Caco-2 (cell line): Measurements from ENCODE around the gene SNRNP27. TPM values are rescaled to one million over a fixed set of nuclear protein-coding genes. Genes with fewer than 3 reads are reported as not detected.

ENCODE experiments used
- BruUV-seq: library from RNA; stranded (reverse); fragments of 400-500 nt; replicated peaks from 2 replicates; lab custom pipeline; 2021; lab: Mats Ljungman, UMichigan
- CTCF ChIA-PET: fragments of 300-600 bp; sonication (Branson Sonifier 250); formaldehyde crosslinking; loops from one replicate; lab custom pipeline; 2022; ENCODE audit warnings: antibody characterized with exemption; lab: Charles Lee
- POLR2A ChIA-PET: fragments of 300-600 bp; sonication (Branson Sonifier 250); formaldehyde crosslinking; loops from one replicate; lab custom pipeline; 2022; ENCODE audit warnings: antibody characterized with exemption; lab: Charles Lee
- DNase-seq, 2 experiments: peaks; one replicate each; pipeline versions ENCODE4 v3.0.0 to v3.0.0-alpha.2; 2020 to 2022
- H3K27me3 ChIP-seq: replicated peaks from 2 replicates; pipeline ENCODE4 v1.6.0; 2011; ENCODE audit warnings: low read length; ENCODE audit not compliant: control insufficient read depth, insufficient read depth
- H3K36me3 ChIP-seq: 2 replicates; pipeline ENCODE4 v1.5.1; 2011; ENCODE audit warnings: low read length; ENCODE audit not compliant: control insufficient read depth, insufficient read depth
- H3K4me1 ChIP-seq: fragments of 250-450 bp; sonication (Bioruptor Pico); 2 replicates; pipeline ENCODE4 v1.5.1; 2020; ENCODE audit warnings: mild to moderate bottlenecking
- H3K4me3 ChIP-seq: 2 replicates; pipeline ENCODE4 v1.5.1; 2011; ENCODE audit warnings: low read depth, mild to moderate bottlenecking, control low read depth, low read length
- H3K9me3 ChIP-seq: fragments of 250-450 bp; sonication (Bioruptor Pico); 2 replicates; pipeline ENCODE4 v1.5.1; 2020; ENCODE audit warnings: mild to moderate bottlenecking, moderate library complexity
- H3K27ac Mint-ChIP-seq: one replicate; pipeline ENCODE4 v1.8.0; 2022; ENCODE audit warnings: mixed read lengths; ENCODE audit not compliant: unreplicated experiment
- H3K27me3 Mint-ChIP-seq: one replicate; pipeline ENCODE4 v1.8.0; 2022; ENCODE audit warnings: mixed read lengths; ENCODE audit not compliant: insufficient read depth, unreplicated experiment
- H3K36me3 Mint-ChIP-seq: one replicate; pipeline ENCODE4 v1.8.0; 2022; ENCODE audit warnings: mild to moderate bottlenecking, mixed read lengths; ENCODE audit not compliant: insufficient read depth, unreplicated experiment
- H3K4me1 Mint-ChIP-seq: one replicate; pipeline ENCODE4 v1.8.0; 2022; ENCODE audit warnings: low read depth, mixed read lengths; ENCODE audit not compliant: unreplicated experiment
- H3K4me3 Mint-ChIP-seq: one replicate; pipeline ENCODE4 v1.8.0; 2022; ENCODE audit warnings: mild to moderate bottlenecking, moderate library complexity, mixed read lengths; ENCODE audit not compliant: unreplicated experiment
- H3K9me3 Mint-ChIP-seq: one replicate; pipeline ENCODE4 v1.8.0; 2022; ENCODE audit warnings: mixed read lengths; ENCODE audit not compliant: unreplicated experiment
- CTCF ChIP-seq, 2 experiments: fragments of 200-600 bp in 1 of 2; IDR thresholded peaks; 1 replicate in 1 of 2; 2 replicates in 1 of 2; pipeline versions ENCODE4 v1.5.1 to v1.8.0; 2011 to 2022; ENCODE audit warnings: antibody characterized with exemption in 1 of 2, control low read depth in 1 of 2, inconsistent platforms in 1 of 2, low read depth in 1 of 2, low read length in 1 of 2, mild to moderate bottlenecking in 1 of 2, moderate library complexity in 1 of 2; ENCODE audit not compliant: insufficient read depth in 1 of 2, severe bottlenecking in 1 of 2, unreplicated experiment in 1 of 2
- intact Hi-C: fragments of 100-400 bp; cut with micrococcal nuclease; formaldehyde crosslinking; loops from one replicate; pipeline ENCODE4 v1.10.0; 2022; ENCODE audit not compliant: unreplicated experiment
- total RNA-seq: library from RNA; stranded (reverse); gene quantifications from 2 replicates; pipeline ENCODE4 v1.2.3, GENCODE V29; 2022

SNRNP27 gene
- total RNA-seq, 1 experiment from 2014 or later: 49.7 TPM

GRCh38 chr2:69902213-69902922 is 8.6 kb downstream of the SNRNP27 start:
- no peak overlapping the region for H3K4me3 ChIP-seq
- no peaks in the 10 kb centered on the region for H3K9me3 ChIP-seq
- ChIA-PET CTCF (interaction anchor here (1.0 kb wide), 1 partner anchor 177 kb away, joined by 3 read pairs; no protein-coding TSS in a partner anchor), POLR2A (no interaction called here)
- no peaks in the 10 kb centered on the region for H3K36me3 ChIP-seq
- no peak for TF ChIP-seq CTCF (IDR thresholded peaks at IDR 0.05; ENCODE audit: insufficient read depth in 1 of 2, low read depth in 1 of 2, low read length in 1 of 2, severe bottlenecking in 1 of 2, unreplicated experiment in 1 of 2)
- peaks cover 71% of the 10 kb centered on the region for H3K36me3 Mint-ChIP-seq
- no peak for DNase-seq
- H3K4me1 ChIP-seq: no peaks in the 10 kb centered on the region; the same call in 1 of the 2 replicates
- no peaks in the 10 kb centered on the region for H3K9me3 Mint-ChIP-seq
- H3K4me1 Mint-ChIP-seq: peaks cover 13% of the 10 kb centered on the region
- H3K27ac Mint-ChIP-seq: no peak overlapping the region
- H3K27me3 Mint-ChIP-seq: no peaks in the 10 kb centered on the region
- BruUV-seq: no TSS peak
- no peaks in the 10 kb centered on the region for H3K27me3 ChIP-seq
- no peak overlapping the region for H3K4me3 Mint-ChIP-seq
- intact Hi-C loops: no loop called here

DNA sequence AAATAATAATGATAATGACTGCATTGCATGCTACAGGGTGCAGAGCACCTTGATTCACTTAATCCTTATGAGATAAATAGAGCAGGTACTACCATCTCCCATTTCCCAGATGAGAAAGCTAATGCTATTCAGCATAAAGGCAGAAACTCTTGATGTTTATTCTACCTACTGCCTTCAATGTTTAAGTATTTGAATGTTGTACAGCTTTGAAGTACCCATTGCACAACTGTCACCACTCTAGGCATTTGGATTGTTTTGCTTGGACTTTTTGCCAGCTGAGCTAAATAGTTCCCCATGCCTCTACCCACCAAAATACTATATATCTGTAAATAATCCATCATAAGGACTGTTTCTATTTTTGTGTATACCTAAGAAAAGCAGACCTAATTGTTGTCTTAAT is 13.5 kb downstream of the SNRNP27 start:
- CTCF ChIA-PET: no interaction called here
- POLR2A ChIA-PET: interaction anchor here (0.7 kb wide), 1 partner anchor 387 kb away, joined by 10 read pairs; the partner anchor contains the start of gene SNRPG
- Mint-ChIP-seq H3K27ac (no peak overlapping the region), H3K27me3 (no peaks in the 10 kb centered on the region), H3K4me1 (peaks cover 10% of the 10 kb centered on the region), H3K36me3 (peaks cover 49% of the 10 kb centered on the region), H3K9me3 (no peaks in the 10 kb centered on the region), H3K4me3 (no peak overlapping the region)
- Histone ChIP-seq H3K4me3 (no peak overlapping the region), H3K36me3 (peaks cover 2% of the 10 kb centered on the region; the same call in 1 of the 2 replicates), H3K4me1 (no peaks in the 10 kb centered on the region), H3K9me3 (no peaks in the 10 kb centered on the region), H3K27me3 (no peaks in the 10 kb centered on the region)
- intact Hi-C loops: no loop called here
- no TSS peak for BruUV-seq
- TF ChIP-seq CTCF (IDR thresholded peaks at IDR 0.05; ENCODE audit: insufficient read depth in 1 of 2, low read depth in 1 of 2, low read length in 1 of 2, severe bottlenecking in 1 of 2, unreplicated experiment in 1 of 2): no peak
- DNase-seq: no peak

DNA sequence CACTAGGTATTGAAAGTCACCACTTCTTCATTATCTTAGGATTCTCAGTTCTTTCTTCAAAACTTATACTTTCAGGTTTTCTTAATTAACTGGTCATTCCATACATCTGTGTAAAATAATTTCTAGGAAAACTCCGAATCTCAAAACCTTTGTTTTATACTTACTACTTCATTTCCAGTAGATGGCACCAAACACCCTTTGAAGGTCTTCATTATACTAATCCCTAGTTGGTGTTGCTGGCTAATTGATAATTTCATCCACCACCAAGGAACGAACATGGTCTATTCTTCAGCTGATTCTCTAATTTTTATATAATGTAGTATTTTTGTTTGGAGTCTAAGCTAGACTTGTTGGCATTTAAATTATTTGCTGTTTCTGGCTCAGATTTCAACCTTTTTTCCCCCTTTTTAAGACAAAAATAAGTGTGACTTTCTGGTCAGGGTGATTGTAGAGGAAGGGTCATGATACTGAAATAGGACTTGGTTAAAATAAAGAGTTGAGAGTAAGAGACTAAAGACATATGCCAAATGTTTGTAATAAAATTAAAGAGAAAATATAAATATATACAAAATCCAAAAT is 18.3 kb downstream of the SNRNP27 start:
- intact Hi-C loops: loop anchor here (1.0 kb wide), 1 partner anchor 389 kb away; no protein-coding TSS in a partner anchor
- no TSS peak for BruUV-seq
- Histone ChIP-seq H3K9me3 (no peaks in the 10 kb centered on the region), H3K4me3 (no peak overlapping the region), H3K4me1 (no peaks in the 10 kb centered on the region), H3K36me3 (peaks cover 2% of the 10 kb centered on the region; the same call in 1 of the 2 replicates), H3K27me3 (no peaks in the 10 kb centered on the region)
- H3K4me1 Mint-ChIP-seq: peaks cover 4% of the 10 kb centered on the region
- DNase-seq: peak in 1 of 2 experiments; percentile 51
- H3K4me3 Mint-ChIP-seq: no peak overlapping the region
- no peak overlapping the region for H3K27ac Mint-ChIP-seq
- TF ChIP-seq CTCF (IDR thresholded peaks at IDR 0.05; ENCODE audit: insufficient read depth in 1 of 2, low read depth in 1 of 2, low read length in 1 of 2, severe bottlenecking in 1 of 2, unreplicated experiment in 1 of 2): peak; percentile 44 to 70
- H3K9me3 Mint-ChIP-seq: no peaks in the 10 kb centered on the region
- H3K27me3 Mint-ChIP-seq: no peaks in the 10 kb centered on the region
- POLR2A ChIA-PET: no interaction called here
- peaks cover 32% of the 10 kb centered on the region for H3K36me3 Mint-ChIP-seq
- CTCF ChIA-PET: interaction anchor here (0.6 to 4.4 kb wide), 5 partner anchors 19 to 381 kb away, joined by 4 to 69 read pairs (median 5); partner anchors contain the start of genes SNRNP27 and SNRPG
